GM19455 (cell line): Measurements from ENCODE around the gene CRYZ.
"Not testable (repeated sequence)": the region's sequence is repeated elsewhere in the genome, so short reads cannot be mapped to it uniquely, and the experiment has no call there.

Experiments
- ATAC-seq: cut with Tn5 transposase; IDR thresholded peaks from one replicate; pipeline ENCODE4 v1.9.1; 2021; ENCODE audit not compliant: unreplicated experiment

CRYZ gene

DNA sequence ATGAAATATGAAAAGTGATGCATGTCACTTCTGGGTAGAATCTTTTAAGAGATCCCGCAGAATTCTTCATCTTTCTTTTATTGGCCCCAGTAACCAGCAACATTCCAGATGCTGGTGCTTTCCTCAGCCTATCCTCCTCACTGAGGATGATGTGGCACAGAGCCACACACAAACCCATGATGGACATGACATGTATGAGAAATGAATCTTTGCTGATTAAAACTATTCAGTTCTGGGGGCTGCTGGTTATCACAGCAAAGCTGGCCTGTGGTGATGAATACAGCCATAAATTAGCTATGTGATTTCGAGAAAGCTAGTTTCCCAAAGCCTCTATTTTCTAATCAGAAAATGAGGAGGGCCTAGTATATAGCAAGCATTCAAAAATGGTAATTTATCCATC, 51.0 kb downstream of the CRYZ start:
- no peak for ATAC-seq

DNA sequence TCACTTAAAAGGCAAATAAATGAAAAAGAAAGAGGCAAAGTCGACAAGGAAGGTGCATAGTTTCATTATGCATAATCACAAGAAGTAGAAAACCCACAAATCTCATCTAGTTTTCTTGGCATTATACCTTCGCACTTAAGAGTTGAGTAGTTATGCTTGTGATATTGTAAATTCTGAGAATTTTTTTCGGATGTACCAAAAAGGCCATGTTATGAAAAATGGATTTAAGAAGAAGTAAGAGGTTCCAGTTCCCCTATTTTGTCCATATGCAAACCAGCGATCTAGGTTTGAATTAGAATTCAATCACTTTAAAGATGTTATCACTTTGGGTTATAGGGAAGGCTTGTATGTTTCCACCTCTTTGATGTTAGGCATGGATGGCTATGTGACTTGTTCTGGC, 51.4 kb downstream of the CRYZ start:
- peak; percentile 86 for ATAC-seq

DNA sequence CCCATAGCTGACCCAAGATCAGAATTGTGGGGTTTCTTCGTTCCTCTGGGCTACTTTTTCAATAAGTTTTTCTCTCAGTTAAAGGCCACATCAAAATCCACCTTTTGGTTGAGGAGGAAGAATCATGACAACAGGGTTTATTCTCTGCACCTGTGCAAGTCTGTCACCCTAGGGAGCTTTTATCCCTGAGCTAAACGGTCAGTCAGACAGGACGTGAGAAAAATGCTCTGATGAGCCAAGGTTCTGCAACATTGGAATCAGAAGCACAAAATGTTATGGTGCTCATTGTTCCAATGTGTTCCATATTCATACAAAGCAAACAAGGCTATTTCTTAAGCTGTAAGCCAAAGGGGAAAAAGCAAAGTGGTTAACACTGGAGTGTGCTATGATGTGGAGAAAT, 51.8 kb downstream of the CRYZ start:
- peak; percentile 39 for ATAC-seq

DNA sequence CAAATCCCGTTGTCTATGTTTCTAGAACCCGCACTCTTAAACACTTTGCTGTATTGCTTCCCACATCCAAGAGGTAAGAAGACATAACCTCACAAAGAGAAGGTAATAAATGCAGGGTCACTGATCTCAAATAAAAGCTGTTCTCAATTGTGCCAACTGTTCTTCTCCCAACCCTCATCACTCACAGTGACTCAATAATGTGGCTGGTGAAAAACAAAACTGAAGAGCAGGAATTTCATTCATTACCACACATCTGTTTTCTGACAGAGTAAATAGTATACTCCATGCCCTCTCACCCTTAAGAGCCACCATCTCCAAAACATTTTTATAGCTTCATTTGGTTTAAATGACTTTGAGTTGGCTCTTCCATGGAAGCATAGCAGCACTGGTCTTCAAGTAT, 53.0 kb downstream of the CRYZ start:
- ATAC-seq = no peak

DNA sequence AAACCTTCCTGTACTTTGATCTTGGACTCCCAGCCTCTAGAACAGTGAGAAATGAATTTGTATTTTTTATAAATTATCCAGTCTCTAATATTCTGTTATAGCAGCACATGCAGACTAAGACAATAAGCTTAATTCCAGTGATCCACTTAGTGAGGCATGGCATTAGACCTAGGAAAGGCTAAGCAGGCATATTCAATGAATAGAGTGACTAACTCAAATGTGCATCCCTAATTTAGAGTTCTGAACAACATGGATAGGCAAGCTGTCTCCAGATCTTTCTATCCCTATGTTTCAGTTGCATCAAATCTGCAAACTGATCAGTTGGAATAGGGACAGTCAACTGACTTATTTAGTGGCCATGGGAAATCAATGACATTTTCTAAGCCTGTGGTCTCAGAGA, 54.9 kb downstream of the CRYZ start:
- ATAC-seq = no peak

DNA sequence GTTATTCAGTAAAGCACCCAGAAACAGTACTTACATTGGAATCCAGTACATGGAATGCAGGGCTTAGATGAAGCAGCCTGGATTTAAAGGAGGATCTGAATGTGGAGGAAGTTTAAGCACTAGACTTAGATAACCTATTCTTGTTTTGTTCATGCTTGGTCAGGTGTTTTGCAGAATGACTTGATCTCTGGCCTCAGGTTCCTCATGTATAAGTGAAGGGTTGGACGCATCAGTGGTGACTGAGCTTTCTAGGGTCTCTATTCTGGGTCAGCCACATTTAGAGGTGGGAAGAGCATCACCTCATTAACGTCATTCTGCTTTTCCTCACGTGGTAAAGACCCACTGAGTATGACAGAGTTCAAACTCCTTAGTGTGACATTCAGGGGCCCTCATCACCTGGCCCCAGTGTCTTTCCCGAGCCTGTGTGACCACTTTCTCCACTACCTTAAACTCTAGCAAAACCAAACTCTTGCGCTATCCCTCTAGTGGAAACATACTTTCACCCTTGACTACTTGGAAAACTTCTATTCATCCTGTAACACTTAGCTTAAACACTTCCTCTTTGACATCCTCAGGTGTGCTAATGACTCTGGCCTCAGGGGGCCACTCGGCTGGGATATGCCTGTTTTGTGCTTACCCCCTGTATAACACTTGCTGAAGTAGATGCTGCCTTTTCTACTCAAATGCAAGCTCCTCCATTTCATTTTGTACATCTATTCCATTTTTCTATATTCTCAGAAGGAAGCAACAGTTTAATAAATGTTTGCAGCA, 58.4 kb downstream of the CRYZ start:
- peak; percentile 21 for ATAC-seq

DNA sequence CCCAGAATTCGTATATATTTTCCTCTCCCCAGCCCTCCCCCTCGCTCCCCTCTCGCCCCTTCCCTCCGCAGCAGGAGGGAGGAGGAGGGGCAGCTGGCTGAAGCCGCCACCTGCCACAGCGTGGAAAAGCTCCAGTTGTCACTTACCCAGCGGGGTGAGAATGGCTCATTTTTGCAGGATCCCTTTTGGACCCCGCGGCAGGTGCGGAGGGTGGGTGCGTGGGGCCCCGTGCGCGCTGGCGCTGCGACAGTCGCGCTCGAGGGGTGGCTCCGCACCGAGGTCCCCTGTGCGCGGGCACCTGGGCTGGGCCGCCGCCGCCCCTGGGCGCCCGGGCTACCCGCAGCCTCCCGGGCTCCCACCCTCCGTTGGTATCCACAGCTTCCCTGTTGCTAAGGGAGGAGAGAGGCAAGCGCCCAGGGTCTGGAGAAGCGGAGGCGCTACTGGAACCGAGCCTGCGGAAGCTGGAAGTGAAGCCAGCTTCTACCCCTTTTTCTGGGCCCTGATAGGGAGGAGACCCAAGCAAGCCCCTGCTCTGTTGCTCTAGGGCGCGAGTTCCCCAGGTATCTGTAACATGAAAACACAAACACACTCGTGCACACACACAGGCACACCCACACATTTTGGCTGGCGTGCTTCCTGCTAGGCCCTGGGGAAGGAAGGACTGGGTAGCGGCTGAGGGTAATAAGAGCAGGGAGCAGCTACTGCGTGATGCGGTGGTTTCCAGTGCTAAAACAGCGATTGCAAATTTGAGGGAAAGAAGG, 59.3 kb downstream of the CRYZ start, which contains the start of gene ERICH3:
Gene ERICH3, minus strand, starts transcription at position 442 of the 761 bp plus-strand sequence. Its CDS starts 273 bp downstream, at position 169.
- ATAC-seq = peak; percentile 54

DNA sequence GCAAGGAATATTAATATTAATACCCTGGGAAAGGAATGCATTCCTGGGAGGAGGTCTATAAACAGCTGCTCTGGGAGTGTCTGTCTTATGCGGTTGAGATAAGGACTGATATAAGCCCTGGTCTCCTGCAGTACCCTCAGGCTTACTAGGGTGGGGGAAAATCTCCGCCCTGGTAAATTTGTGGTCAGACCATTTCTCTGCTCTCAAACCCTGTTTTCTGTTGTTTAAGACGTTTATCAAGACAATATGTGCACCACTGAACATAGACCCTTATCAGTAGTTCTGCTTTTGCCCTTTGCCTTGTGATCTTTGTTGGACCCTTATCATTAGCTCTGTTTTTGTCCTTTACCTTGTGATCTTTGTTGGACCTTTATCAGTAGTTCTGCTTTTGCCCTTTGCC, 62.0 kb downstream of the CRYZ start:
- ATAC-seq = not testable (repeated sequence)
